Body of pancreas (tissue), 4 donors: ENCODE data around the gene PLPP4.

Experiments
- POLR2A ChIP-seq, 3 donors: fragments of 450-650 bp; IDR thresholded peaks; one replicate each; pipeline ENCODE4 v1.6.1; 2016; ENCODE audit warnings: antibody characterized with exemption in 3 of 3, mild to moderate bottlenecking in 2 of 3
- TF ChIP-seq, protein P1 (sequence below), 7 experiments: fragments of 450-650 bp in 4 of 7; fragments of 200-600 bp in 3 of 7; sonication (generic) in 3 of 7; IDR thresholded peaks; one replicate each; pipeline ENCODE4 v1.5.1; 2016 to 2019; ENCODE audit warnings: antibody characterized with exemption in 7 of 7

GRCh38 chr10:120465138-120465537 is 8.1 kb downstream of the PLPP4 start:
- TF ChIP-seq, protein P1, sequence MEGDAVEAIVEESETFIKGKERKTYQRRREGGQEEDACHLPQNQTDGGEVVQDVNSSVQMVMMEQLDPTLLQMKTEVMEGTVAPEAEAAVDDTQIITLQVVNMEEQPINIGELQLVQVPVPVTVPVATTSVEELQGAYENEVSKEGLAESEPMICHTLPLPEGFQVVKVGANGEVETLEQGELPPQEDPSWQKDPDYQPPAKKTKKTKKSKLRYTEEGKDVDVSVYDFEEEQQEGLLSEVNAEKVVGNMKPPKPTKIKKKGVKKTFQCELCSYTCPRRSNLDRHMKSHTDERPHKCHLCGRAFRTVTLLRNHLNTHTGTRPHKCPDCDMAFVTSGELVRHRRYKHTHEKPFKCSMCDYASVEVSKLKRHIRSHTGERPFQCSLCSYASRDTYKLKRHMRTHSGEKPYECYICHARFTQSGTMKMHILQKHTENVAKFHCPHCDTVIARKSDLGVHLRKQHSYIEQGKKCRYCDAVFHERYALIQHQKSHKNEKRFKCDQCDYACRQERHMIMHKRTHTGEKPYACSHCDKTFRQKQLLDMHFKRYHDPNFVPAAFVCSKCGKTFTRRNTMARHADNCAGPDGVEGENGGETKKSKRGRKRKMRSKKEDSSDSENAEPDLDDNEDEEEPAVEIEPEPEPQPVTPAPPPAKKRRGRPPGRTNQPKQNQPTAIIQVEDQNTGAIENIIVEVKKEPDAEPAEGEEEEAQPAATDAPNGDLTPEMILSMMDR (IDR thresholded peaks at IDR 0.05): no peak
- TF ChIP-seq POLR2A (IDR thresholded peaks at IDR 0.05): no peak
